Activated CD8-positive, alpha-beta memory T cell treated with anti-CD3 and anti-CD28 coated beads, Interleukin-2, amount 50 U/mL, for 4 hours (primary cell): ENCODE results near the gene WDFY4.

ENCODE experiments used
- DNase-seq: peaks from one replicate; pipeline ENCODE4 v3.0.0-alpha.2; 2020

Gene WDFY4

GRCh38 chr10:48690791-48691660, 6.4 kb downstream of the WDFY4 start:
- DNase-seq = no peak

GRCh38 chr10:48691812-48692528, 7.3 kb downstream of the WDFY4 start:
- DNase-seq = no peak

- no peak for DNase-seq
Measured at GRCh38 chr10:48692748-48693147, 8.1 kb downstream of the WDFY4 start.

- DNase-seq = no peak
Measured at GRCh38 chr10:48693206-48693605, 8.5 kb downstream of the WDFY4 start.

- DNase-seq = no peak
Measured at GRCh38 chr10:48694371-48695030, 9.8 kb downstream of the WDFY4 start.

GRCh38 chr10:48695636-48696534, 11.2 kb downstream of the WDFY4 start:
- DNase-seq = no peak

- no peak for DNase-seq
Measured at GRCh38 chr10:48696535-48696873, 11.8 kb downstream of the WDFY4 start.

- DNase-seq = no peak
Measured at GRCh38 chr10:48697091-48697490, 12.4 kb downstream of the WDFY4 start.

GRCh38 chr10:48697821-48698764, 13.4 kb downstream of the WDFY4 start:
- DNase-seq = no peak

GRCh38 chr10:48699011-48699627, 14.4 kb downstream of the WDFY4 start:
- DNase-seq = no peak

GRCh38 chr10:48700071-48700470, 15.4 kb downstream of the WDFY4 start:
- DNase-seq = no peak

GRCh38 chr10:48700493-48700892, 15.8 kb downstream of the WDFY4 start:
- no peak for DNase-seq

GRCh38 chr10:48701139-48701901, 16.6 kb downstream of the WDFY4 start:
- no peak for DNase-seq

- no peak for DNase-seq
Measured at GRCh38 chr10:48701941-48702340, 17.3 kb downstream of the WDFY4 start.

GRCh38 chr10:48703531-48704122, 19.0 kb downstream of the WDFY4 start:
- no peak for DNase-seq

- DNase-seq = no peak
Measured at GRCh38 chr10:48704156-48704555, 19.5 kb downstream of the WDFY4 start.

- no peak for DNase-seq
Measured at GRCh38 chr10:48705401-48705938, 20.8 kb downstream of the WDFY4 start.

- no peak for DNase-seq
Measured at GRCh38 chr10:48707472-48707871, 22.8 kb downstream of the WDFY4 start.

GRCh38 chr10:48708144-48708543, 23.5 kb downstream of the WDFY4 start:
- DNase-seq = no peak
